GM10266 (cell line): ENCODE measurements around the gene WDR93.

Experiments
- DNase-seq: peaks from one replicate; pipeline ENCODE4 v3.0.0; 2012; ENCODE audit errors: extremely low spot score
- TF ChIP-seq, protein P1 (sequence below): IDR thresholded peaks from 2 replicates; pipeline ENCODE4 v1.5.1; 2012; ENCODE audit warnings: mild to moderate bottlenecking, low read depth; ENCODE audit not compliant: control insufficient read depth, insufficient read depth; ENCODE audit errors: missing control alignments

Gene WDR93

GRCh38 chr15:89669309-89669865, 21.2 kb upstream of the WDR93 start:
- peak; percentile 16 for DNase-seq
- TF ChIP-seq, protein P1, sequence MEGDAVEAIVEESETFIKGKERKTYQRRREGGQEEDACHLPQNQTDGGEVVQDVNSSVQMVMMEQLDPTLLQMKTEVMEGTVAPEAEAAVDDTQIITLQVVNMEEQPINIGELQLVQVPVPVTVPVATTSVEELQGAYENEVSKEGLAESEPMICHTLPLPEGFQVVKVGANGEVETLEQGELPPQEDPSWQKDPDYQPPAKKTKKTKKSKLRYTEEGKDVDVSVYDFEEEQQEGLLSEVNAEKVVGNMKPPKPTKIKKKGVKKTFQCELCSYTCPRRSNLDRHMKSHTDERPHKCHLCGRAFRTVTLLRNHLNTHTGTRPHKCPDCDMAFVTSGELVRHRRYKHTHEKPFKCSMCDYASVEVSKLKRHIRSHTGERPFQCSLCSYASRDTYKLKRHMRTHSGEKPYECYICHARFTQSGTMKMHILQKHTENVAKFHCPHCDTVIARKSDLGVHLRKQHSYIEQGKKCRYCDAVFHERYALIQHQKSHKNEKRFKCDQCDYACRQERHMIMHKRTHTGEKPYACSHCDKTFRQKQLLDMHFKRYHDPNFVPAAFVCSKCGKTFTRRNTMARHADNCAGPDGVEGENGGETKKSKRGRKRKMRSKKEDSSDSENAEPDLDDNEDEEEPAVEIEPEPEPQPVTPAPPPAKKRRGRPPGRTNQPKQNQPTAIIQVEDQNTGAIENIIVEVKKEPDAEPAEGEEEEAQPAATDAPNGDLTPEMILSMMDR: no peak

DNA sequence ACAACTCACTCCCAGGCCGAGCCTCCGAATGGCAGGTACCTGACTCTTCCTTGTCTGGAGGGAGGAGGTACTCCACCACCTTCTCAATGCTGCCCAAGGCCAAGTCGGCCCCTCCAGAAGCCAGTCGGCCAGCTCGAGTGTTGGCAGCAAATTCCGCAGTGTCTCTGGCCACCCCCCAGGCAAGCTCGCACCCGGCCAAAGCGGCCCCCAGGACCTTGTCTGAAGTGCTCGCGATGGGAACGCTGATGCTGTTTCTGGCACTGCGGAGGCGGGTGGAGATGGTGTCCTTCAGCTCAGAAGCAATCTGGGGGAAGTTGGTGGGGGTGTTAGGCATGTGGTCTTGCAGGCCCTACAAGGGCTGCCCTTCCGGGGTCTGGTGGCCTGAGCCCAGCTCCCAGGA, 20.7 kb upstream of the WDR93 start:
- DNase-seq: no peak
- TF ChIP-seq, protein P1: no peak

- no peak for DNase-seq
- TF ChIP-seq, protein P1: no peak
These were observed 19.5 kb upstream of the WDR93 start for GRCh38 chr15:89670971-89671560.

DNA sequence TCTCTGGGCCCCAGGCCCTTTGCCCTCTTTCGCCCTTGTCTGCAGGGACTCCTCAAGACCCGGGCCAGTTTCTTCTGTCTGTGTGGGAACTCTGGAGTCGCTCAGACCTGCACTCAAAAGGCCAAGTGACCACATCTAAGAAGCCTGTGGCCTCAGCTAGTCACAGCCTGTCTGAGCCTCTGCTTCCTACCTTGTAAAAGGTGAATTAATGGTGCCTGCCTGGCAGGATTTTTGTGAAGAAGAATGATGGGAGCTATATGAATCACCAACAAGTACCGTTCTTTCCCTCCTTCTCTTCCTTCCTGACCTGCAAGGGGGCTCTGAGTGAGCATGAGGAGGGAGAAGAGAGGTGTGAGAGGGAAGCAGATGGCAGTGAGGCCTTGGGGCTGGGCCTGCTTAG, 18.9 kb upstream of the WDR93 start:
- no peak for DNase-seq

DNA sequence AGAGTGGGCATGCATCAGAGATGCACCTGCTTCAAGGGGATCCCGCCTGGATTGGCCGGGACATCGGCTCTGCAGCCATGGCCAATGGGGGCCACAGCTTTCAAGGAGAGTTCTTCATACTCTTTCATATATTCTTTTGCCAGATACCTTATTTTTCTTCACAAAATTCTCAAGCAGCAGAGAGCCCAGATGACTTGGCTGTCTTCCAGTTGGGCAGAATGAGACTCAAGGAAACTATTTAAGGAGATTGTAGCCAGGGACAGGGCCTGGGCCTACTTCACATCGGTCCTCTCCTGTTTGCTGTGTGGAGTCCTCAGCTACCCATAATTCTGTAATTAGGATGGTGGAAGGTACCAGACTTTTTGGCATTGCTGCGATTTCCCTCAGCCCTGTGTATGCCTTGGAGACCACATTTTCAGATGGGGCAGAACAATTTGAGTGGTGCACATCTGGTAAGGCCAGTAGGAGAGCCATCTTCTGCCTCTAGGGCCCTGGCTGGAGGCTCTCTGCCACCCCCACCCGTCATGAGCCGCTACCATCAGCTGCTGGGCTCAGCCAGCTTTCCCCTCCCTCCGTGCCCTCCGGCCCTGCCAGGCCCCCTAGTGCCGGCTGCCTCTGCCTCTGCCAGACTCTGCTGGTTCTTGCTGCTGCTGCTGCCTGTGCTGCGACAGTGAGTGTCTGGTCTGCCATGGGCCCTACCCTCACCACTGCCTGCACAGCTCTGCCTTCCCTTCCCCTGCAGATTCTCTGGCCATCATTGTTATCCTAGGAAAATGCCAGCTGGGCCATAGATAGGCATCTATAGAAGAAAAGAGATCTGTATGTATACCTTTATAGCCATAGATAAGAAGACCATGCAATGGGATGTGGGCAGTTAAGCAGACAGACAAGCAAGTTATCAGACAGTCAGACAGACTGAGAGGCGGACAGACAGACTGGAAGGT, 18.1 kb upstream of the WDR93 start:
- TF ChIP-seq, protein P1: no peak
- DNase-seq: no peak

More for the DNA sequence above, 18.9 kb upstream of the WDR93 start:
- TF ChIP-seq, protein P1: no peak

DNA sequence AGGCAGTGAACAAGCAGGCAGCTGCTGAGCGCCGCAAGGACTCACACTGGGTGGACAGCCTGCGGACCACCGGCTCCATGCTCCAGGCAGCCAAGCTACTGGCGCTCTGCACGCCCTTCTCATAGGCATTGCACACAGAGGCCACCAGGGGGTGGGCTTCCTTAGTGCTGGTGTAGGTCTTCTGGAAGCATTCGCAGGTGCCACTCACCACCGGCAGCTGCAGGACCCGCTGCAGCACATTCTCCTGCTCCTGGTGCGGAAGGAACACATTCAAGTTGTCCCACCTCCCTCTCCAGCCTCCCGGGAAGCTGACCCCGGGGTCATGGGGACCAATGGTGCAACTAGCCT, 17.5 kb upstream of the WDR93 start:
- peak; percentile 43 for DNase-seq
- TF ChIP-seq, protein P1: peak; percentile 39
